Fibroblast of skin of abdomen (primary cell): ENCODE results near the gene FRMD4B.

Experiments
- DNase-seq: peaks from one replicate; pipeline ENCODE4 v3.0.0-alpha.2; 2013

FRMD4B gene

GRCh38 chr3:69166446-69166845 is 219.4 kb downstream of the FRMD4B start:
- DNase-seq = no peak

- no peak for DNase-seq
Observed at GRCh38 chr3:69165744-69166143, 220.1 kb downstream of the FRMD4B start.

- DNase-seq = no peak
Observed at GRCh38 chr3:69164296-69164695, 221.6 kb downstream of the FRMD4B start.

- no peak for DNase-seq
Observed at GRCh38 chr3:69162308-69162980, 223.4 kb downstream of the FRMD4B start.

GRCh38 chr3:69161587-69162307 is 224.1 kb downstream of the FRMD4B start:
- peak; percentile 49 for DNase-seq

- DNase-seq = no peak
Observed at GRCh38 chr3:69160525-69160924, 225.4 kb downstream of the FRMD4B start.

GRCh38 chr3:69160107-69160506 is 225.8 kb downstream of the FRMD4B start:
- no peak for DNase-seq

GRCh38 chr3:69149586-69149985 is 236.3 kb downstream of the FRMD4B start:
- DNase-seq = no peak

GRCh38 chr3:69145688-69146087 is 240.2 kb downstream of the FRMD4B start:
- DNase-seq = no peak

GRCh38 chr3:69144631-69145245 is 241.2 kb downstream of the FRMD4B start:
- DNase-seq = no peak

GRCh38 chr3:69143612-69144011 is 242.3 kb downstream of the FRMD4B start:
- DNase-seq = peak; percentile 55

- DNase-seq = no peak
Observed at GRCh38 chr3:69142797-69143454, 243.0 kb downstream of the FRMD4B start.

GRCh38 chr3:69142090-69142489 is 243.8 kb downstream of the FRMD4B start:
- DNase-seq = no peak

GRCh38 chr3:69141313-69141712 is 244.6 kb downstream of the FRMD4B start:
- no peak for DNase-seq

- no peak for DNase-seq
Observed at GRCh38 chr3:69137412-69137811, 248.5 kb downstream of the FRMD4B start.

- DNase-seq = no peak
Observed at GRCh38 chr3:69137005-69137404, 248.9 kb downstream of the FRMD4B start.

- no peak for DNase-seq
Observed at GRCh38 chr3:69130689-69131088, 255.2 kb downstream of the FRMD4B start.

GRCh38 chr3:69129531-69129930 is 256.4 kb downstream of the FRMD4B start:
- peak; percentile 72 for DNase-seq

- no peak for DNase-seq
Observed at GRCh38 chr3:69128509-69128908, 257.4 kb downstream of the FRMD4B start.

GRCh38 chr3:69126999-69127398 is 258.9 kb downstream of the FRMD4B start:
- DNase-seq = no peak

- DNase-seq = no peak
Observed at GRCh38 chr3:69126216-69126615, 259.7 kb downstream of the FRMD4B start.

- DNase-seq = no peak
Observed at GRCh38 chr3:69122403-69122802, 263.5 kb downstream of the FRMD4B start, which contains the start of gene LMOD3. Gene LMOD3, minus strand, starts transcription at chr3:69122595. Its CDS starts 209 bp downstream, at chr3:69122386.

- no peak for DNase-seq
Observed at GRCh38 chr3:69121950-69122349, 263.9 kb downstream of the FRMD4B start.
